Adrenal gland (tissue), 12 donors: ENCODE results near the gene CYBC1. TPM values are rescaled to one million over a fixed set of nuclear protein-coding genes. Genes with fewer than 3 reads are reported as not detected.

Experiments used
- DNase-seq, 7 donors: peaks; one replicate each; pipeline ENCODE4 v3.0.0-alpha.2; 2019 to 2020
- H3K27ac ChIP-seq, 5 donors: fragments of 200-600 bp; sonication (generic) in 4 of 5; 1 replicate in 3 of 5; 2 replicates in 2 of 5; pipeline versions ENCODE4 v1.5.1 to v1.8.0; 2016 to 2020; ENCODE audit warnings: mild to moderate bottlenecking in 1 of 5
- H3K27me3 ChIP-seq: fragments of 200-600 bp; 2 replicates; pipeline ENCODE4 v1.8.0; 2021
- H3K36me3 ChIP-seq, 2 donors: fragments of 200-600 bp; replicated peaks in 1 of 2; 1 replicate in 1 of 2; 2 replicates in 1 of 2; pipeline versions ENCODE4 v1.5.1 to v1.8.0; 2018 to 2022
- H3K4me1 ChIP-seq, 2 donors: fragments of 200-600 bp; replicated peaks in 1 of 2; 1 replicate in 1 of 2; 2 replicates in 1 of 2; pipeline versions ENCODE4 v1.5.1 to v1.8.0; 2018 to 2021
- H3K4me3 ChIP-seq, 4 donors: fragments of 200-600 bp; sonication (generic) in 3 of 4; one replicate each; pipeline ENCODE4 v1.5.1; 2016 to 2018
- H3K9me3 ChIP-seq, 3 donors: fragments of 200-600 bp; sonication (generic) in 1 of 3; replicated peaks in 1 of 3; 1 replicate in 2 of 3; 2 replicates in 1 of 3; pipeline versions ENCODE4 v1.5.1 to v1.8.0; 2016 to 2021
- CTCF ChIP-seq, 6 experiments: fragments of 450-650 bp in 4 of 6; fragments of 200-600 bp in 2 of 6; sonication (generic) in 1 of 6; IDR thresholded peaks; 1 replicate in 5 of 6; 2 replicates in 1 of 6; pipeline versions ENCODE4 v1.5.1 to v1.8.0; 2016 to 2021; ENCODE audit warnings: antibody characterized with exemption in 6 of 6, mild to moderate bottlenecking in 2 of 6, moderate library complexity in 1 of 6
- POLR2A ChIP-seq, 2 donors: fragments of 450-650 bp; IDR thresholded peaks; one replicate each; pipeline ENCODE4 v1.6.1; 2017; ENCODE audit warnings: antibody characterized with exemption in 2 of 2, mild to moderate bottlenecking in 2 of 2, moderate library complexity in 1 of 2
- WGBS, 4 donors: extraction: QIAGEN DNeasy Blood & Tissue Kit in 2 of 4; methylation state at CpG; one replicate each; pipeline versions ENCODE4 v1.1.5 to v1.1.7; 2013 to 2017; 5-methylcytosine and 5-hydroxymethylcytosine counted together
- intact Hi-C, 2 donors: fragments of 100-400 bp; cut with DNase I; formaldehyde crosslinking; loops; one replicate each; pipeline versions ENCODE4 v1.14.1 to v1.15.0; 2022 to 2023
- polyA plus RNA-seq, 3 donors: library from polyadenylated mRNA; stranded (reverse); fragments of 200-250 nt in 2 of 3; fragments of 350-450 nt in 1 of 3; fragmentation: Illumina TruSeq in 1 of 3; extraction: RNeasy Lipid Tissue Mini Kit (QIAGEN cat#74804) in 1 of 3; gene quantifications; one replicate each; pipeline ENCODE4 v1.2.3, GENCODE V29; 2013 to 2014
- total RNA-seq, 9 donors: library from RNA; depleted of rRNA in 4 of 9; stranded (reverse); fragments of >200 nt in 4 of 9; fragments of 120-200 nt in 1 of 9; fragmentation: NEBNext Ultra II Directional in 1 of 9; extraction: Animal tissue kit (Norgen Biotek cat#: 25700) in 1 of 9; gene quantifications; one replicate each; pipeline versions ENCODE4 v1.1.0 to v1.2.4, GENCODE V29; 2013 to 2023
- donor health status: healthy with polysubstance abuse.
- donor health status: Bipolar disorder and iron deficiency.
- donor health status: DM: yes; HTN: yes; CAD: no.
- donor health status: DM: no; HTN: no; CAD: no.
- donor health status: DM: no; HTN: no; CAD: no.
- donor health status: DM: yes; HTN: yes; CAD: no.

CYBC1 gene
- total and polyA plus RNA-seq, 12 donors = 34.6 to 160 (median 69.9) TPM

GRCh38 chr17:82493226-82493781, 42.8 kb upstream of the CYBC1 start:
- peak overlapping the region; percentile 24 to 88 (median 39) for H3K27ac ChIP-seq
- TF ChIP-seq CTCF (IDR thresholded peaks at IDR 0.05) (no peak), POLR2A (IDR thresholded peaks at IDR 0.05) (no peak)
- peak in 5 of 7 donors; percentile 44 to 68 (median 66) for DNase-seq
- intact Hi-C loops = no loop called here
- no peaks in the 10 kb centered on the region for H3K9me3 ChIP-seq
- peaks cover 5 to 33% of the 10 kb centered on the region in 2 donors for H3K4me1 ChIP-seq
- H3K27me3 ChIP-seq = no peaks in the 10 kb centered on the region
- H3K36me3 ChIP-seq = peaks cover 0 to 6% of the 10 kb centered on the region in 2 donors
- H3K4me3 ChIP-seq = no peak overlapping the region
- WGBS, 4 donors = 43 to 60% (median 52%) methylated on average over 9 to 12 of the region's 12 CpGs

GRCh38 chr17:82492643-82493225, 42.2 kb upstream of the CYBC1 start:
- Histone ChIP-seq H3K4me3 (no peak overlapping the region), H3K27ac (peak overlapping the region; percentile 33 to 88 (median 61)), H3K27me3 (no peaks in the 10 kb centered on the region), H3K4me1 (peaks cover 5 to 28% of the 10 kb centered on the region in 2 donors), H3K9me3 (no peaks in the 10 kb centered on the region), H3K36me3 (peaks cover 0 to 11% of the 10 kb centered on the region in 2 donors)
- intact Hi-C loops = no loop called here
- peak; percentile 73 to 92 (median 88) for DNase-seq
- 39 to 54% (median 41%) methylated on average over 13 of the region's 13 CpGs for WGBS, 4 donors
- TF ChIP-seq CTCF (IDR thresholded peaks at IDR 0.05) = no peak
- TF ChIP-seq POLR2A (IDR thresholded peaks at IDR 0.05) = no peak

- Histone ChIP-seq H3K27me3 (no peaks in the 10 kb centered on the region), H3K9me3 (no peaks in the 10 kb centered on the region), H3K36me3 (peaks cover 0 to 21% of the 10 kb centered on the region in 2 donors), H3K27ac (no peak overlapping the region), H3K4me3 (no peak overlapping the region), H3K4me1 (peaks cover under 1 to 22% of the 10 kb centered on the region in 2 donors)
- no peak for TF ChIP-seq CTCF (IDR thresholded peaks at IDR 0.05)
- no peak for TF ChIP-seq POLR2A (IDR thresholded peaks at IDR 0.05)
- DNase-seq = no peak
- 69 to 94% (median 81%) methylated on average over 5 to 15 of the region's 15 CpGs for WGBS, 4 donors
- intact Hi-C loops = no loop called here
Measured at GRCh38 chr17:82491533-82491932, 41.0 kb upstream of the CYBC1 start.

- Histone ChIP-seq H3K4me3 (no peak overlapping the region), H3K36me3 (peaks cover 0 to 25% of the 10 kb centered on the region in 2 donors), H3K9me3 (no peaks in the 10 kb centered on the region), H3K4me1 (peaks cover 0 to 19% of the 10 kb centered on the region in 2 donors), H3K27me3 (no peaks in the 10 kb centered on the region), H3K27ac (no peak overlapping the region)
- intact Hi-C loops = no loop called here
- DNase-seq = no peak
- TF ChIP-seq CTCF (IDR thresholded peaks at IDR 0.05) = no peak
- TF ChIP-seq POLR2A (IDR thresholded peaks at IDR 0.05) = no peak
- WGBS, 4 donors = 73 to 92% (median 85%) methylated on average over 3 to 10 of the region's 10 CpGs
Measured at GRCh38 chr17:82491196-82491530, 40.6 kb upstream of the CYBC1 start.
